Measurements from ENCODE around the gene XAGE1B.
"Not testable (repeated sequence)": the region's sequence is repeated elsewhere in the genome, so short reads cannot be mapped to it uniquely, and the experiment has no call there.

The XAGE1B gene

GRCh38 chrX:52516987-52517325, at the start of gene XAGE1B:
Gene XAGE1B, minus strand, starts transcription at chrX:52517063. Its CDS starts 1,536 bp downstream, at chrX:52515527.
- not testable (repeated sequence) for H3K36me3 Mint-ChIP-seq, H3K9me3 Mint-ChIP-seq, ATAC-seq, H3K27me3 Mint-ChIP-seq, H3K4me1 Mint-ChIP-seq, H3K4me3 Mint-ChIP-seq, H3K27ac Mint-ChIP-seq

- H3K27ac Mint-ChIP-seq: no peak overlapping the region
- no peak for ATAC-seq
- no peak overlapping the region for H3K4me3 Mint-ChIP-seq
- H3K9me3 Mint-ChIP-seq: no peaks in the 10 kb centered on the region
- no peaks in the 10 kb centered on the region for H3K27me3 Mint-ChIP-seq
- H3K36me3 Mint-ChIP-seq: no peaks in the 10 kb centered on the region
- H3K4me1 Mint-ChIP-seq: no peaks in the 10 kb centered on the region
Observed at GRCh38 chrX:52563105-52563504, 46.2 kb upstream of the XAGE1B start.

GRCh38 chrX:52558140-52558539, 41.3 kb upstream of the XAGE1B start:
- Mint-ChIP-seq H3K27me3 (no peaks in the 10 kb centered on the region), H3K36me3 (no peaks in the 10 kb centered on the region)
- ATAC-seq: no peak

GRCh38 chrX:52556741-52557140, 39.9 kb upstream of the XAGE1B start:
- Mint-ChIP-seq H3K27me3 (no peaks in the 10 kb centered on the region), H3K27ac (no peak overlapping the region), H3K4me3 (no peak overlapping the region), H3K4me1 (peaks cover 5% of the 10 kb centered on the region), H3K9me3 (no peaks in the 10 kb centered on the region), H3K36me3 (no peaks in the 10 kb centered on the region)
- ATAC-seq: peak; percentile 54

More at GRCh38 chrX:52558140-52558539, 41.3 kb upstream of the XAGE1B start:
- Mint-ChIP-seq H3K4me1 (peaks cover 5% of the 10 kb centered on the region), H3K9me3 (no peaks in the 10 kb centered on the region), H3K4me3 (no peak overlapping the region), H3K27ac (no peak overlapping the region)

- ATAC-seq: no peak
- Mint-ChIP-seq H3K4me3 (no peak overlapping the region), H3K27ac (no peak overlapping the region), H3K27me3 (no peaks in the 10 kb centered on the region), H3K9me3 (no peaks in the 10 kb centered on the region), H3K4me1 (peaks cover 5% of the 10 kb centered on the region), H3K36me3 (no peaks in the 10 kb centered on the region)
Observed at GRCh38 chrX:52553995-52554642, 37.3 kb upstream of the XAGE1B start.

GRCh38 chrX:52548769-52549168, 31.9 kb upstream of the XAGE1B start:
- H3K4me3 Mint-ChIP-seq: not testable (repeated sequence)

GRCh38 chrX:52544147-52544840, 27.4 kb upstream of the XAGE1B start:
- no peak for ATAC-seq
- no peaks in the 10 kb centered on the region for H3K9me3 Mint-ChIP-seq
- no peaks in the 10 kb centered on the region for H3K4me1 Mint-ChIP-seq
- H3K4me3 Mint-ChIP-seq: no peak overlapping the region
- H3K36me3 Mint-ChIP-seq: no peaks in the 10 kb centered on the region
- H3K27me3 Mint-ChIP-seq: no peaks in the 10 kb centered on the region
- no peak overlapping the region for H3K27ac Mint-ChIP-seq

More at GRCh38 chrX:52548769-52549168, 31.9 kb upstream of the XAGE1B start:
- not testable (repeated sequence) for H3K27me3 Mint-ChIP-seq, H3K36me3 Mint-ChIP-seq, H3K9me3 Mint-ChIP-seq, H3K4me1 Mint-ChIP-seq, ATAC-seq, H3K27ac Mint-ChIP-seq

GRCh38 chrX:52542311-52542710, 25.4 kb upstream of the XAGE1B start:
- H3K27ac Mint-ChIP-seq: no peak overlapping the region
- ATAC-seq: no peak
- no peaks in the 10 kb centered on the region for H3K9me3 Mint-ChIP-seq
- no peaks in the 10 kb centered on the region for H3K27me3 Mint-ChIP-seq
- H3K4me3 Mint-ChIP-seq: no peak overlapping the region
- no peaks in the 10 kb centered on the region for H3K36me3 Mint-ChIP-seq
- no peaks in the 10 kb centered on the region for H3K4me1 Mint-ChIP-seq

GRCh38 chrX:52541051-52541450, 24.2 kb upstream of the XAGE1B start:
- H3K4me1 Mint-ChIP-seq, H3K36me3 Mint-ChIP-seq, H3K4me3 Mint-ChIP-seq, H3K27ac Mint-ChIP-seq, H3K9me3 Mint-ChIP-seq, H3K27me3 Mint-ChIP-seq, ATAC-seq: not testable (repeated sequence)

GRCh38 chrX:52516110-52516986, 515 bp downstream of the XAGE1B start:
- not testable (repeated sequence) for H3K9me3 Mint-ChIP-seq, H3K27me3 Mint-ChIP-seq, H3K36me3 Mint-ChIP-seq, H3K4me3 Mint-ChIP-seq, H3K4me1 Mint-ChIP-seq, H3K27ac Mint-ChIP-seq, ATAC-seq

- H3K36me3 Mint-ChIP-seq, H3K9me3 Mint-ChIP-seq, H3K27ac Mint-ChIP-seq: not testable (repeated sequence)
Observed at GRCh38 chrX:52511126-52511525, 5.7 kb downstream of the XAGE1B start.

GRCh38 chrX:52509916-52510315, 6.9 kb downstream of the XAGE1B start:
- Mint-ChIP-seq H3K4me1 (no peaks in the 10 kb centered on the region), H3K27ac (no peak overlapping the region), H3K4me3 (no peak overlapping the region), H3K9me3 (no peaks in the 10 kb centered on the region), H3K27me3 (no peaks in the 10 kb centered on the region), H3K36me3 (no peaks in the 10 kb centered on the region)
- ATAC-seq: no peak

More at GRCh38 chrX:52511126-52511525, 5.7 kb downstream of the XAGE1B start:
- not testable (repeated sequence) for ATAC-seq, H3K27me3 Mint-ChIP-seq, H3K4me3 Mint-ChIP-seq, H3K4me1 Mint-ChIP-seq

- no peaks in the 10 kb centered on the region for H3K27me3 Mint-ChIP-seq
- no peak overlapping the region for H3K27ac Mint-ChIP-seq
- ATAC-seq: no peak
- no peaks in the 10 kb centered on the region for H3K4me1 Mint-ChIP-seq
- H3K36me3 Mint-ChIP-seq: no peaks in the 10 kb centered on the region
- H3K4me3 Mint-ChIP-seq: no peak overlapping the region
- no peaks in the 10 kb centered on the region for H3K9me3 Mint-ChIP-seq
Observed at GRCh38 chrX:52507331-52507730, 9.5 kb downstream of the XAGE1B start.

GRCh38 chrX:52504551-52504950, 12.3 kb downstream of the XAGE1B start:
- no peaks in the 10 kb centered on the region for H3K9me3 Mint-ChIP-seq
- no peak overlapping the region for H3K27ac Mint-ChIP-seq
- H3K4me3 Mint-ChIP-seq: no peak overlapping the region
- H3K27me3 Mint-ChIP-seq: no peaks in the 10 kb centered on the region
- H3K36me3 Mint-ChIP-seq: no peaks in the 10 kb centered on the region
- ATAC-seq: no peak
- no peaks in the 10 kb centered on the region for H3K4me1 Mint-ChIP-seq

GRCh38 chrX:52501362-52501761, 15.5 kb downstream of the XAGE1B start:
- not testable (repeated sequence) for H3K27me3 Mint-ChIP-seq, ATAC-seq, H3K27ac Mint-ChIP-seq, H3K36me3 Mint-ChIP-seq, H3K9me3 Mint-ChIP-seq, H3K4me1 Mint-ChIP-seq, H3K4me3 Mint-ChIP-seq

- H3K9me3 Mint-ChIP-seq, H3K4me1 Mint-ChIP-seq, H3K36me3 Mint-ChIP-seq, H3K27ac Mint-ChIP-seq, H3K27me3 Mint-ChIP-seq, H3K4me3 Mint-ChIP-seq, ATAC-seq: not testable (repeated sequence)
Observed at GRCh38 chrX:52496419-52496772, 20.5 kb downstream of the XAGE1B start.

All from stimulated activated memory B cell treated with anti-CD40 and anti-IgM and Interleukin-4, amounts not matched to agents 10 μg/mL and 1 μg/mL and 100 μg/mL, for 72 hours (primary cell).